Aorta (tissue), 5 donors: ENCODE results near the gene VPS13D. TPM values are rescaled to one million over a fixed set of nuclear protein-coding genes. Genes with fewer than 3 reads are reported as not detected.

ENCODE experiments used
- ATAC-seq: fragments of 200-7000 bp; cut with Tn5 transposase; one replicate; pipeline ENCODE4 v1.9.1; 2022; ENCODE audit warnings: moderate library complexity; ENCODE audit not compliant: low FRiP score
- DNase-seq, 2 donors: peaks; one replicate each; pipeline ENCODE4 v3.0.0-alpha.2; 2020
- H3K27ac ChIP-seq, 2 donors: one replicate each; pipeline ENCODE4 v1.5.1; 2013; ENCODE audit warnings: low read length in 2 of 2, mild to moderate bottlenecking in 2 of 2, moderate library complexity in 2 of 2, control low read depth in 1 of 2, inconsistent platforms in 1 of 2, low read depth in 1 of 2
- H3K27me3 ChIP-seq, 2 donors: one replicate each; pipeline ENCODE4 v1.6.1; 2013; ENCODE audit warnings: control low read depth in 1 of 2, low read length in 1 of 2, mild to moderate bottlenecking in 1 of 2, moderate library complexity in 1 of 2; ENCODE audit not compliant: insufficient read depth in 2 of 2, control insufficient read depth in 1 of 2
- H3K36me3 ChIP-seq, 2 donors: one replicate each; pipeline ENCODE4 v1.6.1; 2013; ENCODE audit warnings: control low read depth in 1 of 2, low read length in 1 of 2, mild to moderate bottlenecking in 1 of 2; ENCODE audit not compliant: insufficient read depth in 2 of 2, control insufficient read depth in 1 of 2
- H3K4me1 ChIP-seq, 2 donors: one replicate each; pipeline ENCODE4 v1.6.1; 2013; ENCODE audit warnings: low read length in 2 of 2, control low read depth in 1 of 2, mild to moderate bottlenecking in 1 of 2, moderate library complexity in 1 of 2; ENCODE audit not compliant: insufficient read depth in 2 of 2, control insufficient read depth in 1 of 2
- H3K4me3 ChIP-seq, 2 donors: one replicate each; pipeline ENCODE4 v1.5.1; 2013; ENCODE audit warnings: low read length in 2 of 2, control low read depth in 1 of 2, mild to moderate bottlenecking in 1 of 2
- H3K9me3 ChIP-seq: one replicate; pipeline ENCODE4 v1.6.1; 2013; ENCODE audit warnings: mild to moderate bottlenecking, low read length; ENCODE audit not compliant: control insufficient read depth
- WGBS, 2 donors: extraction: QIAGEN DNeasy Blood & Tissue Kit; methylation state at CpG; one replicate each; pipeline ENCODE4 v1.1.7; 2013; 5-methylcytosine and 5-hydroxymethylcytosine counted together
- intact Hi-C, 2 donors: fragments of 100-400 bp; cut with DNase I; formaldehyde crosslinking; loops; one replicate each; pipeline versions ENCODE4 v1.14.2 to v1.15.0; 2022
- polyA plus RNA-seq, 2 donors: library from polyadenylated mRNA; stranded (reverse); fragments of 200-250 nt; gene quantifications; one replicate each; pipeline ENCODE4 v1.2.3, GENCODE V29; 2013
- total RNA-seq, 2 donors: library from RNA; stranded (reverse); fragmentation: NEBNext Ultra II Directional; extraction: Animal tissue kit (Norgen Biotek cat#: 25700); gene quantifications; one replicate each; pipeline ENCODE4 v1.2.1, GENCODE V29; 2021
- donor health status: healthy with polysubstance abuse.
- donor health status: Bipolar disorder and iron deficiency.
- donor health status: DM: no; HTN: no; CAD: no.
- donor health status: DM: no; HTN: no; CAD: no.
- donor health status: DM: yes; HTN: yes; CAD: no.

Gene VPS13D
- total and polyA plus RNA-seq, 4 donors = 15.8 to 134 (median 58.9) TPM

DNA sequence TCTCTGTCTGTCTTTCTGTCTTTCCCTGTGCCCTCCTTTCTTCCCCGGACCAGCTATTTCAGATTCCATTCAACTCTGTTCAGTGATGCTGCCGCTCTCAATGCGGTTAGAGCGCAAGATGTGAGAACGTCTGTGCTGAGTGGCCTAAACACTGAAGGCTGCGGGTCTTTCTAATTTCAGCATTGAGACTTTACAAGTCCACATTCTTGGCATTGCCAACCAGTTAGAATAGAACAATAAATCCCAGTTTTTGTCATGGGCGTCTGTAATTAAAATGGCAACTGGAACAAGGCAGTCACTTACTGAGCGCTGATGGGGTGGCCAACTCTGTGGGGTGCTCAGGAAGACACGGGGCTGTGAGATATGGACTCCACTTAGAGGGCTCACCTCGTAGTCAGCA, 275.4 kb downstream of the VPS13D start:
- no peak overlapping the region for H3K27ac ChIP-seq
- ATAC-seq (no peak), DNase-seq (no peak)
- no peaks in the 10 kb centered on the region for H3K9me3 ChIP-seq
- H3K4me1 ChIP-seq = no peaks in the 10 kb centered on the region
- no peak overlapping the region for H3K4me3 ChIP-seq
- no peaks in the 10 kb centered on the region for H3K27me3 ChIP-seq
- 70 to 79% methylated on average over 10 of the region's 10 CpGs for WGBS, 2 donors
- intact Hi-C loops = no loop called here
- peaks cover 0 to 2% of the 10 kb centered on the region in 2 donors for H3K36me3 ChIP-seq

DNA sequence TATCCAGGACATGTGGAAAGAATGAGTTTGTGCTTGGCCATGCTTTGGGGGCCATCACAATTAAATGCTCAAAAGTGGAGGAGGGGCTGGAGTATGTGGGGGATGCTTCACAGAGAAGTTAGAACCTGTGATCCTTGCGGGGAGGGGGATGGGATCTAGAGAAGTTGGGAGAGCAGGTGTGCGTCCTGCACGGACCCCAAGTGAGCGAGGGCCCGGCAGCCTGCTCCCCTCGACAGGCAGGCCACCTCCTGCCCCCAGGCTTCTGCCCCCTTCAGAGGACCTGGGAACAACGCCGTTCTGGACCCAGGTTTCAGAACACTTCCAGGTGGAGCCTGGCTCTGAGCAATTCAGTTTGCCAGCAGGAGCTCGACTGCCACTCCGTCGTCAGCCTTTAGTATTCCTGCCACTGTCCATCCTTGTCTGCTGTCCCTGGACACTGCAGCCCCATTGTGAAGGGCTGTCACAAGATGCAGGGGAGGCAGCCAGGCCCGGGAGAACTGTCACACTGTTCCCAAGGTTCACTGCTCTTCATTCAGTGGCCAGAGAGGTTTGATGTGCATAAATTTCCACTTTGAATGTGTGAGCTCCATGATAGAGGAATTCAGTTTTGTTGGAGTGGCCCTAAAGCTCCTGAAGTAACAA, 275.9 kb downstream of the VPS13D start:
- intact Hi-C loops = no loop called here
- DNase-seq (no peak), ATAC-seq (no peak)
- peaks cover 0 to 2% of the 10 kb centered on the region in 2 donors for H3K36me3 ChIP-seq
- no peaks in the 10 kb centered on the region for H3K9me3 ChIP-seq
- H3K27ac ChIP-seq = no peak overlapping the region
- no peaks in the 10 kb centered on the region for H3K4me1 ChIP-seq
- no peaks in the 10 kb centered on the region for H3K27me3 ChIP-seq
- 94 to 97% methylated on average over 12 of the region's 12 CpGs for WGBS, 2 donors
- no peak overlapping the region for H3K4me3 ChIP-seq

DNA sequence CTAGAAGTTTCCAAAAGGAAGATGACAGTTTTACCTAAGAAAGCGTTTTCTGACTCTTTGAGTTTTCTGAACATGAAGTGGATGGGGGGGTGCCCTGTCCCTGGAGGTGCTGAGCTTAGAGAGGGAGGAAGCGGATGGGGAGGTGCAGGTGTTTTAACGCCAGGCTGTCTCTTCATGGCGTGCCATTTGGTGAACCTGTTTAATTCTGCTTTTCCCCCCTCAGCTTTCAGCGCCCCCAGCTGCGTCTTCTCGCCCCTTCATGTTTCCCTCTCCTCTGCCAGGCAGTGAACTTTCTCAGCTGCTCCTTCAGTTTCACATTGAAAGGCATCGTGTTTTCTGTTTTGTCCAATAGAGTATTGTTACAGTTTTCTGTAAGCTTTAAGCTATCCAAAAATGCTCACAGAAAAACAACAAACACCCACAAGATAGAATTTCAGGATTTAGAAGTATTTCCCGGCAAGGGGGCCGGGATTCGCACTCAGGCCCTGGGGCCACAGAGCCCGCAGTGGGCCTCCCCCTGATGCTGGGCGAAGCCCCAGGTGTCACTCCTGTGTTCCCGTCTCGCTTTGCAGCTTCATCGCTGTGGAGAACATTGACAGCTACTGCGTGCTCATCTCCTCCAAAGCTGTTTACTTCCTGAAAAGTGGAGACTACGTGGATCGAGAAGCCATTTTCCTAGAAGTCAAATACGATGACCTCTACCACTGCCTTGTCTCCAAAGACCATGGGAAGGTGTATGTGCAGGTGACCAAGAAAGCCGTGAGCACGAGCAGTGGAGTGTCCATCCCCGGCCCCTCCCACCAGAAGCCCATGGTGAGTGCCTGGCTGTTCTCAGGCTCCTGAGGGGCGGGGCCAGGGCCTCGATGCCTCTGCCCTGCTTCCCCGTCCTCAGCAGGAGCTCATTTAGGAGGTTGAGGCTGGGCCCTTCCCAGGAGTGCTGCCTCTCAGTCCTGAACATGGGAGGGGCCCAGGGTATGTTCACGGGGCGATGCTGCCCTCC, 276.8 kb downstream of the VPS13D start:
- DNase-seq = no peak
- Histone ChIP-seq H3K9me3 (no peaks in the 10 kb centered on the region), H3K4me1 (no peaks in the 10 kb centered on the region), H3K36me3 (peaks cover 0 to 2% of the 10 kb centered on the region in 2 donors), H3K27ac (no peak overlapping the region), H3K4me3 (no peak overlapping the region), H3K27me3 (no peaks in the 10 kb centered on the region)
- ATAC-seq = no peak
- intact Hi-C loops = no loop called here
- 93 to 95% methylated on average over 28 of the region's 28 CpGs for WGBS, 2 donors

DNA sequence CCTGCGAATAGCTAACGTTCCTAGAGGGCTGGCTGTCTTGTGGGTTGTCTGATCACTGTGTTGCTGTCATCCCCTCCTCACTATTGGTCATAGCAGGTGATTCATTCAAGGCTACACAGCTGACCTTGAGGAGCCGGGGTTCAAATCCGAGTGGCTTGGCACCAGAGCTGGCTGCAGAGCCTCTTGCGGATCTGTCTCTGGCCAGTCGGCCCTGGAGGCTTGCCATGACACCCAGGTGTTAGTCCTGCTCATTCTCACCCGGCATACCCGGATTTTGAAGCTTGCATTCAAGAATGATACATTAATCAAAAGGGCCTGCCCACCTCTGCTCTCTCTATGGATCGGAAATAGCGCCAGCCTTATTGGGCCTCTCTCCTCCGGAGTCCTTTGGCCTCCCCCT, 277.8 kb downstream of the VPS13D start:
- H3K36me3 ChIP-seq = peaks cover 0 to 2% of the 10 kb centered on the region in 2 donors
- ATAC-seq (no peak), DNase-seq (no peak)
- intact Hi-C loops = no loop called here
- 84 to 86% methylated on average over 11 of the region's 11 CpGs for WGBS, 2 donors
- H3K27me3 ChIP-seq = no peaks in the 10 kb centered on the region
- H3K27ac ChIP-seq = no peak overlapping the region
- no peak overlapping the region for H3K4me3 ChIP-seq
- H3K4me1 ChIP-seq = no peaks in the 10 kb centered on the region
- no peaks in the 10 kb centered on the region for H3K9me3 ChIP-seq

DNA sequence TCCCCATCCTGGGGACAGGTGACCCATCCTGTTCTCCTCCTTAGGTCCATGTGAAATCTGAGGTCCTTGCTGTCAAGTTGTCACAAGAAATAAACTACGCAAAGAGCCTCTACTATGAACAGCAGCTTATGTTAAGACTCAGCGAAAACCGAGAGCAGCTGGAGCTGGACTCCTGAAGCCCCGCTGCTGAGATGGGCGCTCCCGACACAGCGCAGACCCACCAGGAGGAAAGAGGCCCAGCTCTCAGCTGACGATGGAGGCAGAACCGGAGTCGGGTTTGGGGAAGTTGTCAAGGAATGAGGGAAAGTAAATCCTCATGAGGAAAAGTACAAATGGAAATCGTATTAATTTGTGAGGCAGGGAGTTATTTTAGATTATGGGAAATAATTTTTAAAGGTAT, 279.0 kb downstream of the VPS13D start:
- Histone ChIP-seq H3K27me3 (no peaks in the 10 kb centered on the region), H3K27ac (no peak overlapping the region), H3K4me3 (no peak overlapping the region), H3K9me3 (no peaks in the 10 kb centered on the region), H3K4me1 (no peaks in the 10 kb centered on the region), H3K36me3 (peaks cover 0 to 2% of the 10 kb centered on the region in 2 donors)
- no peak for ATAC-seq
- intact Hi-C loops = no loop called here
- 91 to 93% methylated on average over 11 of the region's 11 CpGs for WGBS, 2 donors
- no peak for DNase-seq

DNA sequence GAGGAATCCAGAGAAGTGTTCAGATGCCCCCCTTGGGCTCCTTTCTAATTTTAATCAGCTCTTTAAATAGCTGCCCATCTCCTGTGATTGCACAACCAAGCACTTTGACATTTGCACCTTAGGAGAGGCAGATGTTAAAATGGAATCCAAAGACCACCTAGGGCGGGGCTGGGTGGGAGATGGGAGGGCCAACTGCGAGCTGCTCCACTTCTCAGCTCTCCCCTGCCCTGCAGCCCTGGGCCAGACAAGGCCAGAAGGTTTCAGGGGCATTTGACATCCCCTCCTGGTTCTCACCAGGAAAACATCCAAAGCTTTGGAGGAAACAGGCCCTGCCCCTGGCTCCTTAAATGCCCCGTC, 281.3 kb downstream of the VPS13D start:
- intact Hi-C loops = no loop called here
- Histone ChIP-seq H3K9me3 (no peaks in the 10 kb centered on the region), H3K27me3 (no peaks in the 10 kb centered on the region), H3K4me3 (no peak overlapping the region), H3K36me3 (peaks cover 0 to 2% of the 10 kb centered on the region in 2 donors), H3K27ac (peak overlapping the region; percentile 22 to 53), H3K4me1 (no peaks in the 10 kb centered on the region)
- WGBS, 2 donors = 52 to 59% methylated on average over 3 of the region's 3 CpGs
- no peak for ATAC-seq
- no peak for DNase-seq

DNA sequence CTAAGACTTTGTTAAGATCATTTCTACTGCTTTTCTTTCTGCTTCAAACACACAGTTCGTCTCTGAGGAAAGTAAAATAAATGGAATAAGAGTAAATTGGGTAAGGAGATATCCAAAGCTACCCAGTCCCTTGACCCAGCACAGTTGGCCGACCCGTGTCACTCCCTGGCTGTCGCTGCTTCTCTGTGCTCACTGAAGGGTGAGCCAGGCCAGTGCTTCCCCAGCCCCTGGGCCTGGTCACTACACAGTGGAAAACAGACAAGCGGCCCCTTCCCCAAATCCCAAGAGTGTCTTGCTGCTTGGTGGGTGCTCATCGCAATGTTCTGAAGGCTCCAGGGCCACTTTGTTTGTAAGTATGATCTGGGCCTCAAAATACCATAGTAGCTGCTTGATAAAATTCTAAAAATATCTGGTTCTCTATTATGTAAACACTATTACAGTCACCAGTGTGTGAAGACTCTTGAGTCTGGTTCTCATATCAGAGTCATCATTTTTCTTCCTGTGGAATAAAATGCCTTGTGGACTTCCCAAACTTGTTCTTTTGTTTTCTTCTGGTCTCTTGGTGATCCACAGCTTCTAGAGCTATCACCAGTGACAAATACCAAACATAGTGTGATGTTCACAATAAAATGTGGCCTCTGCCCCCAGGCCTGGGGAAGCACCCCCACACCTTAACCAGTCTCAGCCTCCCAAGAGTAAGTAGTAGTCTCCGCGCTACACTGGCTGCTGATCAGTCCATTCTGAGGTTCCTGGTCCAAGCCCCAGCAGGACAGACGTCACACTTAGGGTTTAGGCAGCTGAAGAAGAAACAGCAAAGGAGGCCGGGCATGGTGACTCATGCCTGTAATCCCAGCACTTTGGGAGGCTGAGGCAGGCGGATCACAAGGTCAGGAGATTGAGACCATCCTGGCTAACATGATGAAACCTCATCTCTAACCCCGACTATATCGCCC, 282.0 kb downstream of the VPS13D start:
- no peaks in the 10 kb centered on the region for H3K27me3 ChIP-seq
- no peak for DNase-seq
- intact Hi-C loops = no loop called here
- ATAC-seq = peak; percentile 49
- H3K4me1 ChIP-seq = no peaks in the 10 kb centered on the region
- WGBS, 2 donors = 41 to 56% methylated on average over 13 of the region's 13 CpGs
- H3K36me3 ChIP-seq = peaks cover 0 to 2% of the 10 kb centered on the region in 2 donors
- no peaks in the 10 kb centered on the region for H3K9me3 ChIP-seq
- H3K4me3 ChIP-seq = no peak overlapping the region
- peak overlapping the region; percentile 50 to 53 for H3K27ac ChIP-seq

DNA sequence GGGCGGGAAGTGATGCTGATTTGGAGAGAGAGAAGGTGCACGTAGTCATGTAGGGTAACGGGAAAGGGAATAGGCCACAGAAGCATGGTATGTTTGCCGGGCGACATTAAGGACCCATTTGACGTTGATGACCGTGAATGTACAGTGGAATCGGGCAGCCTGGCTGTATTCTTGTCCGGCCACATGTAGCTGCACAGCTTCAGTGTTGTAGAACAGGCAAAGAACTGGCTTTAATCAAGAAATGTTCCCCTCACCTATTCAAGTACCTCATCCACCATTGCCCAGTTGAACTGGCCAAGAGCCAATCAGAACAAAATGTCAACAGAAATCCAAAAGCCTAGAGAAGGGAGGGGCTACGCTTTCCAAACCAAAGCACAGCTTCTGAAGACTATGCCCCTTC, 283.4 kb downstream of the VPS13D start:
- Histone ChIP-seq H3K27ac (no peak overlapping the region), H3K27me3 (no peaks in the 10 kb centered on the region), H3K36me3 (no peaks in the 10 kb centered on the region), H3K9me3 (no peaks in the 10 kb centered on the region), H3K4me1 (no peaks in the 10 kb centered on the region), H3K4me3 (no peak overlapping the region)
- DNase-seq = no peak
- intact Hi-C loops = no loop called here
- ATAC-seq = no peak
- 96 to 97% methylated on average over 10 of the region's 10 CpGs for WGBS, 2 donors
